ENCODE results near the gene ARMC9. TPM values are rescaled to one million over a fixed set of nuclear protein-coding genes. Genes with fewer than 3 reads are reported as not detected.

ARMC9 gene
- total and polyA plus RNA-seq, 2 donors (not counting 3 experiments of a cell fraction or from before 2014, with no cell fraction given), result 16.4 to 24.2 TPM

DNA sequence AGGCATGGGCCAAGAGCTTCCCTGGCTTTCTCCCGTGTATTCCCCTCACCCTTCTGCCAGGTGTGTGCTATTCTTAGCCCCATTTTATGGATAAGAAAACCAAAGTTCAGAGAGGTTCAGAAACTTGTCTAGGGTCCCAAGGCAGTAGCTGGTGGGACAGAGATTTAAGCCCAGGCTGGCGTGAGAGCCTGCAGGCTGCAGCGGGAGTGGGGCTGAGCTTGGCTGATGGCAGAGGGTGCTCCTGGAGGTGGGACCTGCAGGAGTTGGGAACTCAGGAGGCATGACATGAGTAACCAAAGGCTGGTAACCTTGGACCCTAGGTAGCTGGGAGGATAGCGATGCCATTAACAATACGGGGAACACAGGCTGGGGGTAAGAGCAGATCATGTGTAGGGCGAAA is 109.8 kb downstream of the ARMC9 start:
- no peak for FAIRE-seq
- no peaks in the 10 kb centered on the region for H3K27me3 ChIP-seq (ENCODE audit: control insufficient read depth in 2 of 2, insufficient read depth in 2 of 2, low read length in 2 of 2)
- dilution Hi-C loops (cut with MboI; ENCODE audit: extremely low pct_ligation_motif_present, low sequenced_read_pairs), result no loop called here
- no peaks in the 10 kb centered on the region for H3K79me2 ChIP-seq (ENCODE audit: control insufficient read depth, insufficient read depth, low read length)
- no peaks in the 10 kb centered on the region for H3K9me1 ChIP-seq (replicated peaks; ENCODE audit: control insufficient read depth, extremely low read depth, insufficient read depth, low read length)
- H3K27ac ChIP-seq (ENCODE audit: insufficient read depth, low read depth, low read length), result no peak overlapping the region
- no peak overlapping the region for H3K4me2 ChIP-seq (ENCODE audit: insufficient read depth, low read length)
- no peaks in the 10 kb centered on the region for H3K9me3 ChIP-seq (replicated peaks; ENCODE audit: control insufficient read depth, insufficient read depth, low read length)
- ChIA-PET CTCF (interaction anchor here (1.1 to 1.9 kb wide), 5 partner anchors 9 to 105 kb away, joined by 3 to 7 read pairs (median 4); no protein-coding TSS in a partner anchor), POLR2A (no interaction called here)
- H3K36me3 ChIP-seq (ENCODE audit: control insufficient read depth in 2 of 2, extremely low read depth in 1 of 2, insufficient read depth in 2 of 2, low read length in 2 of 2), result no peaks in the 10 kb centered on the region
- no TSS peak for BruUV-seq (replicated peaks)
- no peaks in the 10 kb centered on the region for H3K4me1 ChIP-seq (ENCODE audit: control insufficient read depth, extremely low read depth, insufficient read depth, low read length)
- H3K9ac ChIP-seq (replicated peaks; ENCODE audit: extremely low read depth, insufficient read depth, low read length), result no peak overlapping the region
- no peaks in the 10 kb centered on the region for H4K20me1 ChIP-seq (replicated peaks; ENCODE audit: control insufficient read depth, extremely low read depth, insufficient read depth, low read length)
- no peak for DNase-seq (ENCODE audit: low read depth, low spot score)
- H2AFZ ChIP-seq (ENCODE audit: low read depth, low read length), result no peak overlapping the region
- no peak overlapping the region for H3K4me3 ChIP-seq (replicated peaks in 1 of 3; ENCODE audit: insufficient read depth in 1 of 3, low read depth in 1 of 3, low read length in 3 of 3)
- intact Hi-C loops (cut with micrococcal nuclease), result no loop called here
- TF ChIP-seq GATA2 (IDR thresholded peaks at IDR 0.05; ENCODE audit: insufficient read depth, insufficient read length, low read depth, low read length), result no peak
- no peak for TF ChIP-seq JUN (IDR thresholded peaks at IDR 0.05; ENCODE audit: borderline replicate concordance, insufficient read depth, insufficient read length, low read depth)
- TF ChIP-seq, protein P1, sequence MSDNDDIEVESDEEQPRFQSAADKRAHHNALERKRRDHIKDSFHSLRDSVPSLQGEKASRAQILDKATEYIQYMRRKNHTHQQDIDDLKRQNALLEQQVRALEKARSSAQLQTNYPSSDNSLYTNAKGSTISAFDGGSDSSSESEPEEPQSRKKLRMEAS (IDR thresholded peaks at IDR 0.05; ENCODE audit: insufficient read depth, insufficient read length), result no peak
- TF ChIP-seq, protein P2, sequence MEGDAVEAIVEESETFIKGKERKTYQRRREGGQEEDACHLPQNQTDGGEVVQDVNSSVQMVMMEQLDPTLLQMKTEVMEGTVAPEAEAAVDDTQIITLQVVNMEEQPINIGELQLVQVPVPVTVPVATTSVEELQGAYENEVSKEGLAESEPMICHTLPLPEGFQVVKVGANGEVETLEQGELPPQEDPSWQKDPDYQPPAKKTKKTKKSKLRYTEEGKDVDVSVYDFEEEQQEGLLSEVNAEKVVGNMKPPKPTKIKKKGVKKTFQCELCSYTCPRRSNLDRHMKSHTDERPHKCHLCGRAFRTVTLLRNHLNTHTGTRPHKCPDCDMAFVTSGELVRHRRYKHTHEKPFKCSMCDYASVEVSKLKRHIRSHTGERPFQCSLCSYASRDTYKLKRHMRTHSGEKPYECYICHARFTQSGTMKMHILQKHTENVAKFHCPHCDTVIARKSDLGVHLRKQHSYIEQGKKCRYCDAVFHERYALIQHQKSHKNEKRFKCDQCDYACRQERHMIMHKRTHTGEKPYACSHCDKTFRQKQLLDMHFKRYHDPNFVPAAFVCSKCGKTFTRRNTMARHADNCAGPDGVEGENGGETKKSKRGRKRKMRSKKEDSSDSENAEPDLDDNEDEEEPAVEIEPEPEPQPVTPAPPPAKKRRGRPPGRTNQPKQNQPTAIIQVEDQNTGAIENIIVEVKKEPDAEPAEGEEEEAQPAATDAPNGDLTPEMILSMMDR (IDR thresholded peaks at IDR 0.05; ENCODE audit: extremely low read depth in 1 of 2, insufficient read depth in 1 of 2, low read depth in 1 of 2, low read length in 2 of 2), result no peak
- no peak for TF ChIP-seq POLR2AphosphoS5 (IDR thresholded peaks at IDR 0.05; ENCODE audit: insufficient read depth, low read depth, low read length)
- TF ChIP-seq FOS (IDR thresholded peaks at IDR 0.05; ENCODE audit: borderline replicate concordance, insufficient read depth, low read length), result no peak
- no peak for TF ChIP-seq EZH2 (IDR thresholded peaks at IDR 0.05; ENCODE audit: borderline replicate concordance, low read depth, low read length, severe bottlenecking)
- TF ChIP-seq POLR2A (IDR thresholded peaks at IDR 0.05; ENCODE audit: low read depth, low read length), result no peak
- TF ChIP-seq MYC (IDR thresholded peaks at IDR 0.05; ENCODE audit: low read depth, low read length), result no peak

All from endothelial cell of umbilical vein (primary cell).